CD4-positive, alpha-beta T cell (primary cell): ENCODE measurements around the gene SNX24. TPM values are rescaled to one million over a fixed set of nuclear protein-coding genes. Genes with fewer than 3 reads are reported as not detected.

ENCODE experiments used
- ATAC-seq: fragments of 200-7000 bp; cut with Tn5 transposase; one replicate; pipeline ENCODE4 v1.10.0; 2022; ENCODE audit warnings: mild to moderate bottlenecking; ENCODE audit not compliant: poor library complexity
- CTCF ChIA-PET: fragments of 350-600 bp; sonication (Branson Sonifier 250); formaldehyde crosslinking; loops from one replicate; lab custom pipeline; 2021; ENCODE audit warnings: antibody characterized with exemption, inconsistent platforms; lab: Charles Lee
- POLR2A ChIA-PET: fragments of 350-600 bp; sonication (Branson Sonifier 250); formaldehyde crosslinking; loops from one replicate; lab custom pipeline; 2021; ENCODE audit warnings: antibody characterized with exemption, inconsistent platforms; lab: Charles Lee
- DNase-seq, 14 experiments: peaks; one replicate each; pipeline ENCODE4 v3.0.0-alpha.2; 2013 to 2020; ENCODE audit warnings: mixed read lengths in 2 of 14
- H3K27ac ChIP-seq, 2 donors: one replicate each; pipeline versions ENCODE4 v1.5.1 to v1.7.0; 2013; ENCODE audit warnings: low read length in 2 of 2, low read depth in 1 of 2, mild to moderate bottlenecking in 1 of 2
- H3K27me3 ChIP-seq, 2 experiments: 1 replicate in 1 of 2; 2 replicates in 1 of 2; pipeline versions ENCODE4 v1.6.1 to v1.7.0; 2013; ENCODE audit warnings: low read length in 2 of 2, control low read depth in 1 of 2, mild to moderate bottlenecking in 1 of 2, moderate library complexity in 1 of 2; ENCODE audit not compliant: insufficient read depth in 2 of 2, control insufficient read depth in 1 of 2
- H3K36me3 ChIP-seq: one replicate; pipeline ENCODE4 v1.6.1; 2013; ENCODE audit warnings: low read length, control low read depth; ENCODE audit not compliant: insufficient read depth
- H3K4me1 ChIP-seq: one replicate; pipeline ENCODE4 v1.6.1; 2013; ENCODE audit warnings: low read length, control low read depth; ENCODE audit not compliant: insufficient read depth
- H3K4me3 ChIP-seq: one replicate; pipeline ENCODE4 v1.5.1; 2013; ENCODE audit warnings: mild to moderate bottlenecking, low read length, moderate library complexity
- H3K9me3 ChIP-seq, 2 experiments: 1 replicate in 1 of 2; 2 replicates in 1 of 2; pipeline versions ENCODE4 v1.6.1 to v1.7.0; 2013; ENCODE audit warnings: low read length in 2 of 2, mild to moderate bottlenecking in 2 of 2, control low read depth in 1 of 2, moderate library complexity in 1 of 2; ENCODE audit not compliant: control insufficient read depth in 1 of 2, insufficient read depth in 1 of 2
- H3K27ac Mint-ChIP-seq: one replicate; pipeline ENCODE4 v1.8.0; 2020; ENCODE audit warnings: mixed read lengths
- H3K27me3 Mint-ChIP-seq: one replicate; pipeline ENCODE4 v1.8.0; 2021; ENCODE audit warnings: mixed read lengths
- H3K36me3 Mint-ChIP-seq: one replicate; pipeline ENCODE4 v1.8.0; 2021; ENCODE audit warnings: low read depth, mixed read lengths
- H3K4me1 Mint-ChIP-seq: one replicate; pipeline ENCODE4 v1.8.0; 2021; ENCODE audit warnings: low read depth, mixed read lengths
- H3K4me3 Mint-ChIP-seq: one replicate; pipeline ENCODE4 v1.8.0; 2020; ENCODE audit warnings: mild to moderate bottlenecking, mixed read lengths
- H3K9me3 Mint-ChIP-seq: one replicate; pipeline ENCODE4 v1.8.0; 2020; ENCODE audit warnings: mixed read lengths
- intact Hi-C, 2 experiments: fragments of 100-400 bp; cut with DNase I in 1 of 2; cut with micrococcal nuclease in 1 of 2; formaldehyde crosslinking; loops; one replicate each; pipeline versions ENCODE4 v1.15.1 to v1.9.0; 2023 to 2025; cut with DNase I, micrococcal nuclease
- total RNA-seq, 174 experiments: library from RNA in 2 of 174; stranded (reverse) in 2 of 174; gene quantifications; one replicate each; pipeline ENCODE4 v1.2.3 and lab custom pipeline; 2021 to 2026
- TF ChIP-seq, protein P1 (sequence below): fragments of 200-600 bp; IDR thresholded peaks from one replicate; pipeline ENCODE4 v1.8.0; 2022; ENCODE audit warnings: antibody characterized with exemption, mild to moderate bottlenecking

Gene SNX24
- total RNA-seq, 2 experiments from 2014 or later: 2.3 to 3.0 TPM

DNA sequence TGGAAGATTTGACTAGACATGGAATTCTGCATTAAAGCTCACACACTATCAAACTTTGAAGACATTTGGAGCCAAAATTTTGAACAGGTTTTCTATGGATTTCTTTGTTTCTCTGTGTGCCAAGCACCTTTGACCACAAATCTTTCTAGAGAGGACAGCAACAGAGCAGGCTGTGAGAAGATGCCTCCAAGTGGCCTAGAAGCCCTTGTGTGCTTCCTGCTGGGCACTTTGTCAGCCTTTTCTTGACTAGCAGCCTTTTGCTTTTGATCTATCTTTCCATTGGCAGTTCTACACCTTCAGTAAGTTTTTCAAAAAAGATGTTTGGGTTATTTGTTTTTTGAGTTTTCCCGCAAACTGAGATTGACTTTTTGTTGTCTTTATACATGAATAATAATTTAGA is 84.6 kb downstream of the SNX24 start:
- H3K27me3 ChIP-seq: no peaks in the 10 kb centered on the region
- no peaks in the 10 kb centered on the region for H3K36me3 ChIP-seq
- intact Hi-C loops: no loop called here
- H3K4me3 Mint-ChIP-seq: no peak overlapping the region
- no peak overlapping the region for H3K27ac ChIP-seq
- H3K4me3 ChIP-seq: no peak overlapping the region
- TF ChIP-seq, protein P1, sequence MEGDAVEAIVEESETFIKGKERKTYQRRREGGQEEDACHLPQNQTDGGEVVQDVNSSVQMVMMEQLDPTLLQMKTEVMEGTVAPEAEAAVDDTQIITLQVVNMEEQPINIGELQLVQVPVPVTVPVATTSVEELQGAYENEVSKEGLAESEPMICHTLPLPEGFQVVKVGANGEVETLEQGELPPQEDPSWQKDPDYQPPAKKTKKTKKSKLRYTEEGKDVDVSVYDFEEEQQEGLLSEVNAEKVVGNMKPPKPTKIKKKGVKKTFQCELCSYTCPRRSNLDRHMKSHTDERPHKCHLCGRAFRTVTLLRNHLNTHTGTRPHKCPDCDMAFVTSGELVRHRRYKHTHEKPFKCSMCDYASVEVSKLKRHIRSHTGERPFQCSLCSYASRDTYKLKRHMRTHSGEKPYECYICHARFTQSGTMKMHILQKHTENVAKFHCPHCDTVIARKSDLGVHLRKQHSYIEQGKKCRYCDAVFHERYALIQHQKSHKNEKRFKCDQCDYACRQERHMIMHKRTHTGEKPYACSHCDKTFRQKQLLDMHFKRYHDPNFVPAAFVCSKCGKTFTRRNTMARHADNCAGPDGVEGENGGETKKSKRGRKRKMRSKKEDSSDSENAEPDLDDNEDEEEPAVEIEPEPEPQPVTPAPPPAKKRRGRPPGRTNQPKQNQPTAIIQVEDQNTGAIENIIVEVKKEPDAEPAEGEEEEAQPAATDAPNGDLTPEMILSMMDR: no peak
- no peaks in the 10 kb centered on the region for H3K36me3 Mint-ChIP-seq
- H3K4me1 ChIP-seq: no peaks in the 10 kb centered on the region
- no peaks in the 10 kb centered on the region for H3K27me3 Mint-ChIP-seq
- DNase-seq (no peak), ATAC-seq (no peak)
- POLR2A ChIA-PET: no interaction called here
- CTCF ChIA-PET: no interaction called here
- no peaks in the 10 kb centered on the region for H3K9me3 Mint-ChIP-seq
- H3K4me1 Mint-ChIP-seq: no peaks in the 10 kb centered on the region
- H3K27ac Mint-ChIP-seq: no peak overlapping the region
- no peaks in the 10 kb centered on the region for H3K9me3 ChIP-seq

DNA sequence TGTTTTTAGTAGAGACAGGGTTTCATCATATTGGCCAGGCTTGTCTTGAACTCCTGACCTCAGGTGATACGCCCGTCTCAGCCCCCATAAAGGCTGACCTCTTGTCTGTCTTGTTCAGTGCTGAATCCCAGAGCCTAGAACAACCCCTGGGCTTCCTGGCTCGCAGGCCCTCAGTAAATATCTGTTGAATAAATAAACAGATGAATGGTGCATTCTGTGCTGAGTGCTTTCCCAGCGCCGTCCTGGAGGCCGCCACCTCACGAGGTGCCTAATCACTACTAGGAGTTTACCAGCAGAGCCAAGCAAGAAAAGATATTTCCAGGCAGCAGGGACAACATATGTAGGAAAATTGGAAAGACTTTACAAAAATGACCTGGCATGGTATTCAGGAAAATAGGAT is 88.5 kb downstream of the SNX24 start:
- TF ChIP-seq, protein P1: no peak
- Mint-ChIP-seq H3K27me3 (no peaks in the 10 kb centered on the region), H3K4me3 (no peak overlapping the region), H3K27ac (no peak overlapping the region), H3K4me1 (no peaks in the 10 kb centered on the region), H3K9me3 (no peaks in the 10 kb centered on the region), H3K36me3 (no peaks in the 10 kb centered on the region)
- ATAC-seq (no peak), DNase-seq (no peak)
- H3K27ac ChIP-seq: no peak overlapping the region
- POLR2A ChIA-PET: no interaction called here
- H3K36me3 ChIP-seq: no peaks in the 10 kb centered on the region
- no peaks in the 10 kb centered on the region for H3K4me1 ChIP-seq
- H3K27me3 ChIP-seq: no peaks in the 10 kb centered on the region
- no peaks in the 10 kb centered on the region for H3K9me3 ChIP-seq
- intact Hi-C loops: no loop called here
- no peak overlapping the region for H3K4me3 ChIP-seq
- CTCF ChIA-PET: no interaction called here

DNA sequence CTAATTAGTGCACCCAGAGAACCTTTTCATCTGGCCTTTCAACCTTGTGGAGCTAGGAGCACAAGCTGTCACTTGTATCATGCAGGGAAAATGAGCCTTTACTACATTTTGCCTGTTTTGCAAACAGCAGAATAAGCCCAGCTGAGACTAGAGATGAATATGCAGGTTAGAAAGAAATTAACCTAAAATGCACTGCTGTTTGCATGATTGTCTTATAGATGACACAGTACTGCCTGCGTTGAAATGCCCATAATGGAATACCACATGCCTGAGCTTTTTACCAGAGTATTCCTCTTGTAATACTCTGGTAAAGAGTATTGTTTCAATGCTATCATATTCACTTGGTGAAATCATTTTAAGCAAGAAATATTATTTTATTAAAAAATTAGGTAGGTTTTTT is 90.7 kb downstream of the SNX24 start:
- Mint-ChIP-seq H3K27me3 (no peaks in the 10 kb centered on the region), H3K36me3 (peaks cover 5% of the 10 kb centered on the region), H3K4me3 (no peak overlapping the region), H3K4me1 (no peaks in the 10 kb centered on the region), H3K9me3 (no peaks in the 10 kb centered on the region), H3K27ac (no peak overlapping the region)
- no peaks in the 10 kb centered on the region for H3K4me1 ChIP-seq
- H3K27me3 ChIP-seq: no peaks in the 10 kb centered on the region
- H3K27ac ChIP-seq: no peak overlapping the region
- intact Hi-C loops: no loop called here
- no peak overlapping the region for H3K4me3 ChIP-seq
- ChIA-PET POLR2A (no interaction called here), CTCF (no interaction called here)
- H3K36me3 ChIP-seq: no peaks in the 10 kb centered on the region
- no peak for ATAC-seq
- no peaks in the 10 kb centered on the region for H3K9me3 ChIP-seq
- TF ChIP-seq, protein P1: no peak
- DNase-seq: no peak
